Thoracic aorta (tissue), 2 donors: ENCODE results near the gene BCO1. TPM values are rescaled to one million over a fixed set of nuclear protein-coding genes. Genes with fewer than 3 reads are reported as not detected.
"Not testable (repeated sequence)": the region's sequence is repeated elsewhere in the genome, so short reads cannot be mapped to it uniquely, and the experiment has no call there.

ENCODE experiments used
- ATAC-seq: fragments of 150-250 bp; one replicate; pipeline ENCODE4 v1.8.0; 2017; ENCODE audit warnings: low read depth; ENCODE audit not compliant: insufficient number of reproducible peaks, low FRiP score
- DNase-seq: peaks from one replicate; pipeline ENCODE4 v3.0.0-alpha.2; 2020; ENCODE audit warnings: low spot score
- H3K27ac ChIP-seq, 2 donors: fragments of 200-600 bp; sonication (generic); 1 replicate in 1 of 2; 2 replicates in 1 of 2; pipeline ENCODE4 v1.5.1; 2016; ENCODE audit warnings: mild to moderate bottlenecking in 2 of 2, moderate library complexity in 2 of 2
- H3K27me3 ChIP-seq: fragments of 200-600 bp; sonication (generic); replicated peaks from 2 replicates; pipeline ENCODE4 v1.6.0; 2016; ENCODE audit warnings: mild to moderate bottlenecking; ENCODE audit not compliant: insufficient read depth
- H3K36me3 ChIP-seq: fragments of 200-600 bp; sonication (generic); one replicate; pipeline ENCODE4 v1.5.1; 2016
- H3K4me1 ChIP-seq, 2 donors: fragments of 200-600 bp; sonication (generic); 1 replicate in 1 of 2; 2 replicates in 1 of 2; pipeline versions ENCODE4 v1.5.1 to v1.6.0; 2016; ENCODE audit warnings: low read depth in 2 of 2, mild to moderate bottlenecking in 1 of 2; ENCODE audit not compliant: control insufficient read depth in 1 of 2
- H3K4me3 ChIP-seq: fragments of 200-600 bp; sonication (generic); 2 replicates; pipeline ENCODE4 v1.5.1; 2016; ENCODE audit warnings: mild to moderate bottlenecking
- H3K9me3 ChIP-seq: fragments of 200-600 bp; sonication (generic); 2 replicates; pipeline ENCODE4 v1.5.1; 2016
- CTCF ChIP-seq: fragments of 200-600 bp; sonication (generic); IDR thresholded peaks from one replicate; pipeline ENCODE4 v1.5.1; 2019; ENCODE audit warnings: antibody characterized with exemption
- total RNA-seq, 2 donors: library from RNA; depleted of rRNA; stranded (reverse); fragments of >200 nt; gene quantifications; one replicate each; pipeline versions ENCODE4 v1.1.0 to v1.2.3, GENCODE V29; 2016

Gene BCO1
- total RNA-seq, 2 donors from 2014 or later: not detected

GRCh38 chr16:81220349-81220748 is 18.1 kb upstream of the BCO1 start:
- no peak for TF ChIP-seq CTCF
- DNase-seq (no peak), ATAC-seq (no peak)
- H3K4me1 ChIP-seq: no peaks in the 10 kb centered on the region
- no peaks in the 10 kb centered on the region for H3K27me3 ChIP-seq
- H3K36me3 ChIP-seq: no peaks in the 10 kb centered on the region
- H3K9me3 ChIP-seq: no peaks in the 10 kb centered on the region
- H3K4me3 ChIP-seq: no peak overlapping the region
- H3K27ac ChIP-seq: no peak overlapping the region

- TF ChIP-seq CTCF: no peak
- ATAC-seq: no peak
- H3K36me3 ChIP-seq: no peaks in the 10 kb centered on the region
These were observed 16.8 kb upstream of the BCO1 start for GRCh38 chr16:81221731-81222130.

GRCh38 chr16:81224824-81225223 is 13.7 kb upstream of the BCO1 start:
- no peaks in the 10 kb centered on the region for H3K27me3 ChIP-seq
- no peak for ATAC-seq
- DNase-seq: no peak
- TF ChIP-seq CTCF: no peak
- no peaks in the 10 kb centered on the region for H3K36me3 ChIP-seq
- H3K9me3 ChIP-seq: no peaks in the 10 kb centered on the region
- H3K4me1 ChIP-seq: no peaks in the 10 kb centered on the region
- no peak overlapping the region for H3K27ac ChIP-seq
- H3K4me3 ChIP-seq: no peak overlapping the region

More at GRCh38 chr16:81221731-81222130, 16.8 kb upstream of the BCO1 start:
- Histone ChIP-seq H3K4me3 (no peak overlapping the region), H3K27me3 (no peaks in the 10 kb centered on the region), H3K9me3 (no peaks in the 10 kb centered on the region), H3K4me1 (no peaks in the 10 kb centered on the region), H3K27ac (no peak overlapping the region)
- no peak for DNase-seq

GRCh38 chr16:81225697-81226096 is 12.8 kb upstream of the BCO1 start:
- not testable (repeated sequence) for H3K27me3 ChIP-seq

GRCh38 chr16:81227785-81228184 is 10.7 kb upstream of the BCO1 start:
- Histone ChIP-seq H3K4me3 (no peak overlapping the region), H3K36me3 (no peaks in the 10 kb centered on the region)
- no peak for DNase-seq

More at GRCh38 chr16:81225697-81226096, 12.8 kb upstream of the BCO1 start:
- not testable (repeated sequence) for H3K36me3 ChIP-seq, H3K27ac ChIP-seq, ATAC-seq, H3K9me3 ChIP-seq, H3K4me1 ChIP-seq, H3K4me3 ChIP-seq, DNase-seq

More at GRCh38 chr16:81227785-81228184, 10.7 kb upstream of the BCO1 start:
- no peak for TF ChIP-seq CTCF
- H3K4me1 ChIP-seq: no peaks in the 10 kb centered on the region
- no peak for ATAC-seq
- H3K27me3 ChIP-seq: no peaks in the 10 kb centered on the region
- H3K9me3 ChIP-seq: no peaks in the 10 kb centered on the region
- no peak overlapping the region for H3K27ac ChIP-seq
